GM23338 (cell line): Measurements from ENCODE around the gene JHY. TPM values are rescaled to one million over a fixed set of nuclear protein-coding genes. Genes with fewer than 3 reads are reported as not detected.

ENCODE experiments used
- ATAC-seq: fragments of 200-7000 bp; cut with Tn5 transposase; 3 replicates; pipeline ENCODE4 v1.9.1; 2020
- DNase-seq: peaks from one replicate; pipeline ENCODE4 v3.0.0-alpha.2; 2015; ENCODE audit warnings: low spot score
- H2AFZ ChIP-seq: fragments of 200-600 bp; sonication (generic); 2 replicates; pipeline ENCODE4 v1.8.0; 2016; ENCODE audit warnings: antibody characterized with exemption, mild to moderate bottlenecking, moderate library complexity
- H3F3A ChIP-seq: fragments of 200-600 bp; sonication (generic); replicated peaks from 2 replicates; pipeline ENCODE4 v1.8.0; 2017; ENCODE audit warnings: antibody characterized with exemption, mixed run types, low read depth
- H3K27ac ChIP-seq: fragments of 200-600 bp; sonication (generic); 2 replicates; pipeline ENCODE4 v1.6.1; 2016; ENCODE audit warnings: low read depth
- H3K27me3 ChIP-seq: fragments of 200-600 bp; sonication (generic); 2 replicates; pipeline ENCODE4 v1.8.0; 2016; ENCODE audit warnings: mild to moderate bottlenecking, mixed run types, moderate library complexity; ENCODE audit not compliant: insufficient read depth
- H3K36me3 ChIP-seq: fragments of 200-600 bp; sonication (generic); 2 replicates; pipeline ENCODE4 v1.8.0; 2016; ENCODE audit warnings: mild to moderate bottlenecking; ENCODE audit not compliant: insufficient read depth
- H3K4me1 ChIP-seq: fragments of 200-600 bp; sonication (generic); 2 replicates; pipeline ENCODE4 v1.8.0; 2016; ENCODE audit warnings: mild to moderate bottlenecking, moderate library complexity; ENCODE audit not compliant: insufficient read depth
- H3K4me2 ChIP-seq: fragments of 200-600 bp; sonication (generic); 2 replicates; pipeline ENCODE4 v1.7.1; 2017; ENCODE audit warnings: mixed run types
- H3K4me3 ChIP-seq: fragments of 200-600 bp; sonication (generic); 2 replicates; pipeline ENCODE4 v1.6.1; 2016; ENCODE audit warnings: mixed run types
- H3K79me2 ChIP-seq: fragments of 200-600 bp; sonication (generic); replicated peaks from 2 replicates; pipeline ENCODE4 v1.8.0; 2017; ENCODE audit warnings: mild to moderate bottlenecking; ENCODE audit not compliant: insufficient read depth
- H3K9me2 ChIP-seq: fragments of 200-600 bp; sonication (generic); 2 replicates; pipeline ENCODE4 v1.8.0; 2017; ENCODE audit not compliant: insufficient read depth
- H4K20me1 ChIP-seq: fragments of 200-600 bp; sonication (generic); replicated peaks from 2 replicates; pipeline ENCODE4 v1.8.0; 2017; ENCODE audit warnings: mild to moderate bottlenecking; ENCODE audit not compliant: insufficient read depth
- H3K27ac Mint-ChIP-seq: 2 replicates; pipeline ENCODE4 v1.8.0; 2020; ENCODE audit warnings: inconsistent platforms, mild to moderate bottlenecking, moderate library complexity, mixed read lengths
- H3K27me3 Mint-ChIP-seq: 3 replicates; pipeline ENCODE4 v1.8.0; 2022; ENCODE audit warnings: low read depth, mild to moderate bottlenecking, moderate library complexity, mixed read lengths, inconsistent platforms; ENCODE audit not compliant: insufficient read depth, poor library complexity
- H3K36me3 Mint-ChIP-seq: 3 replicates; pipeline ENCODE4 v1.8.0; 2021; ENCODE audit warnings: low read depth, mild to moderate bottlenecking, inconsistent platforms, moderate library complexity, mixed read lengths
- H3K4me1 Mint-ChIP-seq: 3 replicates; pipeline ENCODE4 v1.8.0; 2020; ENCODE audit warnings: mild to moderate bottlenecking, inconsistent platforms, mixed read lengths
- H3K4me3 Mint-ChIP-seq: 3 replicates; pipeline ENCODE4 v1.8.0; 2021; ENCODE audit warnings: moderate library complexity, mild to moderate bottlenecking, inconsistent platforms, mixed read lengths
- H3K9me3 Mint-ChIP-seq: 3 replicates; pipeline ENCODE4 v1.8.0; 2020; ENCODE audit warnings: moderate library complexity, mild to moderate bottlenecking, inconsistent platforms, mixed read lengths
- CREB1 ChIP-seq: fragments of 250-450 bp; sonication (Bioruptor Pico); IDR thresholded peaks from 2 replicates; pipeline ENCODE4 v1.5.0; 2020; ENCODE audit warnings: low read depth, mild to moderate bottlenecking, moderate library complexity
- EZH2 ChIP-seq: fragments of 200-600 bp; sonication (generic); IDR thresholded peaks from one replicate; pipeline ENCODE4 v1.8.0; 2017; ENCODE audit warnings: antibody characterized with exemption, mild to moderate bottlenecking, low read depth; ENCODE audit not compliant: unreplicated experiment
- EZH2phosphoT487 ChIP-seq: fragments of 200-600 bp; sonication (generic); IDR thresholded peaks from one replicate; pipeline ENCODE4 v1.8.1; 2018; ENCODE audit warnings: antibody characterized with exemption; ENCODE audit not compliant: unreplicated experiment
- JUNB ChIP-seq: IDR thresholded peaks from one replicate; pipeline ENCODE4 v1.6.1; 2016; ENCODE audit warnings: antibody characterized with exemption; ENCODE audit not compliant: unreplicated experiment
- NANOG ChIP-seq: IDR thresholded peaks from 2 replicates; pipeline ENCODE4 v1.6.1; 2016; ENCODE audit warnings: antibody characterized with exemption, borderline replicate concordance
- POLR2AphosphoS5 ChIP-seq: IDR thresholded peaks from 2 replicates; pipeline ENCODE4 v1.6.1; 2016; ENCODE audit warnings: antibody characterized with exemption, low read depth
- REST ChIP-seq: IDR thresholded peaks from one replicate; pipeline ENCODE4 v1.6.1; 2018; ENCODE audit warnings: antibody characterized with exemption; ENCODE audit not compliant: unreplicated experiment
- STAT1 ChIP-seq: IDR thresholded peaks from one replicate; pipeline ENCODE4 v1.6.1; 2016; ENCODE audit warnings: antibody characterized with exemption; ENCODE audit not compliant: unreplicated experiment
- ZNF114 ChIP-seq: fragments of 250-450 bp; sonication (Bioruptor Pico); IDR thresholded peaks from 2 replicates; pipeline ENCODE4 v1.5.0; 2020; ENCODE audit warnings: mild to moderate bottlenecking, moderate library complexity
- ZNF331 ChIP-seq: fragments of 250-450 bp; sonication (Bioruptor Pico); IDR thresholded peaks from 2 replicates; pipeline ENCODE4 v1.5.0; 2020; ENCODE audit warnings: low read depth, mild to moderate bottlenecking, moderate library complexity
- ZNF462 ChIP-seq: fragments of 250-450 bp; sonication (Bioruptor Pico); IDR thresholded peaks from 2 replicates; pipeline ENCODE4 v1.5.0; 2020; ENCODE audit warnings: mild to moderate bottlenecking, moderate library complexity
- polyA plus RNA-seq: library from polyadenylated mRNA; unstranded; fragments of >200 nt; fragmentation: Nextera tagmentation; extraction: Ambion mirVana; gene quantifications from 2 replicates; pipeline ENCODE4 v1.2.1, GENCODE V29; 2016
- total RNA-seq: library from RNA; depleted of rRNA; stranded (reverse); fragments of >200 nt; shearing (Covaris generic); gene quantifications from 2 replicates; pipeline ENCODE4 v1.2.3, GENCODE V29; 2014
- TF ChIP-seq, protein P1 (sequence below): IDR thresholded peaks from 2 replicates; pipeline ENCODE4 v1.6.1; 2016; ENCODE audit warnings: antibody characterized with exemption
- TF ChIP-seq, protein P2 (sequence below), 2 experiments: fragments of 200-600 bp in 1 of 2; sonication (generic) in 1 of 2; conservative IDR thresholded peaks; 2 replicates each; pipeline versions ENCODE4 v1.5.1 to v1.6.1; 2016 to 2017; ENCODE audit warnings: antibody characterized with exemption in 2 of 2, low read depth in 2 of 2, mild to moderate bottlenecking in 2 of 2, moderate library complexity in 1 of 2

The JHY gene
- total and polyA plus RNA-seq, 2 experiments from 2014 or later = 0.94 to 0.97 TPM

- Histone ChIP-seq H2AFZ (no peak overlapping the region), H3K36me3 (no peaks in the 10 kb centered on the region), H4K20me1 (no peaks in the 10 kb centered on the region), H3K9me2 (no peaks in the 10 kb centered on the region), H3K27ac (no peak overlapping the region), H3K4me1 (no peaks in the 10 kb centered on the region; the same call in none of the 2 replicates), H3F3A (no peaks in the 10 kb centered on the region), H3K27me3 (peaks cover 15% of the 10 kb centered on the region), H3K79me2 (no peaks in the 10 kb centered on the region), H3K4me2 (no peak overlapping the region), H3K4me3 (no peak overlapping the region)
- no peak for ATAC-seq
- no peak overlapping the region for H3K4me3 Mint-ChIP-seq
- H3K9me3 Mint-ChIP-seq = no peaks in the 10 kb centered on the region
- TF ChIP-seq EZH2phosphoT487 (no peak), ZNF331 (CRISPR knock-in tag) (no peak), ZNF114 (CRISPR knock-in tag) (no peak), POLR2AphosphoS5 (no peak), EZH2 (no peak), REST (no peak), JUNB (no peak), CREB1 (no peak), ZNF462 (CRISPR knock-in tag) (no peak), STAT1 (no peak), NANOG (no peak)
- TF ChIP-seq, protein P1, sequence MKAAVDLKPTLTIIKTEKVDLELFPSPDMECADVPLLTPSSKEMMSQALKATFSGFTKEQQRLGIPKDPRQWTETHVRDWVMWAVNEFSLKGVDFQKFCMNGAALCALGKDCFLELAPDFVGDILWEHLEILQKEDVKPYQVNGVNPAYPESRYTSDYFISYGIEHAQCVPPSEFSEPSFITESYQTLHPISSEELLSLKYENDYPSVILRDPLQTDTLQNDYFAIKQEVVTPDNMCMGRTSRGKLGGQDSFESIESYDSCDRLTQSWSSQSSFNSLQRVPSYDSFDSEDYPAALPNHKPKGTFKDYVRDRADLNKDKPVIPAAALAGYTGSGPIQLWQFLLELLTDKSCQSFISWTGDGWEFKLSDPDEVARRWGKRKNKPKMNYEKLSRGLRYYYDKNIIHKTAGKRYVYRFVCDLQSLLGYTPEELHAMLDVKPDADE = no peak
- TF ChIP-seq, protein P2, sequence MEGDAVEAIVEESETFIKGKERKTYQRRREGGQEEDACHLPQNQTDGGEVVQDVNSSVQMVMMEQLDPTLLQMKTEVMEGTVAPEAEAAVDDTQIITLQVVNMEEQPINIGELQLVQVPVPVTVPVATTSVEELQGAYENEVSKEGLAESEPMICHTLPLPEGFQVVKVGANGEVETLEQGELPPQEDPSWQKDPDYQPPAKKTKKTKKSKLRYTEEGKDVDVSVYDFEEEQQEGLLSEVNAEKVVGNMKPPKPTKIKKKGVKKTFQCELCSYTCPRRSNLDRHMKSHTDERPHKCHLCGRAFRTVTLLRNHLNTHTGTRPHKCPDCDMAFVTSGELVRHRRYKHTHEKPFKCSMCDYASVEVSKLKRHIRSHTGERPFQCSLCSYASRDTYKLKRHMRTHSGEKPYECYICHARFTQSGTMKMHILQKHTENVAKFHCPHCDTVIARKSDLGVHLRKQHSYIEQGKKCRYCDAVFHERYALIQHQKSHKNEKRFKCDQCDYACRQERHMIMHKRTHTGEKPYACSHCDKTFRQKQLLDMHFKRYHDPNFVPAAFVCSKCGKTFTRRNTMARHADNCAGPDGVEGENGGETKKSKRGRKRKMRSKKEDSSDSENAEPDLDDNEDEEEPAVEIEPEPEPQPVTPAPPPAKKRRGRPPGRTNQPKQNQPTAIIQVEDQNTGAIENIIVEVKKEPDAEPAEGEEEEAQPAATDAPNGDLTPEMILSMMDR (conservative IDR thresholded peaks at IDR 0.05; ENCODE audit: low read depth in 2 of 2) = no peak
- DNase-seq = no peak
- H3K27ac Mint-ChIP-seq = no peak overlapping the region
- peaks cover 16% of the 10 kb centered on the region for H3K4me1 Mint-ChIP-seq
- H3K27me3 Mint-ChIP-seq = peaks cover 15% of the 10 kb centered on the region
- H3K36me3 Mint-ChIP-seq = no peaks in the 10 kb centered on the region
Observed at GRCh38 chr11:122877732-122878131, 4.8 kb upstream of the JHY start.
